ENCODE results near the gene ACOXL. TPM values are rescaled to one million over a fixed set of nuclear protein-coding genes. Genes with fewer than 3 reads are reported as not detected.

ACOXL gene
- total RNA-seq, 4 donors from 2014 or later: not detected

GRCh38 chr2:110819711-110820110 is 87.3 kb downstream of the ACOXL start:
- no peak overlapping the region for H3K4me3 ChIP-seq
- H3K27me3 ChIP-seq: no peaks in the 10 kb centered on the region
- H3K36me3 ChIP-seq: no peaks in the 10 kb centered on the region
- H3K4me1 ChIP-seq: no peaks in the 10 kb centered on the region
- H3K27ac ChIP-seq: no peak overlapping the region
- H3K9me3 ChIP-seq: peaks cover 0 to 6% (median 0%) of the 10 kb centered on the region in 4 donors
- TF ChIP-seq POLR2A (IDR thresholded peaks at IDR 0.05) (no peak), CTCF (IDR thresholded peaks at IDR 0.05) (no peak)
- no peak for DNase-seq

- peaks cover 0 to 6% (median 0%) of the 10 kb centered on the region in 4 donors for H3K9me3 ChIP-seq
- TF ChIP-seq POLR2A (IDR thresholded peaks at IDR 0.05) (no peak), CTCF (IDR thresholded peaks at IDR 0.05) (no peak)
- no peaks in the 10 kb centered on the region for H3K36me3 ChIP-seq
- no peak for DNase-seq
- no peaks in the 10 kb centered on the region for H3K27me3 ChIP-seq
- no peak overlapping the region for H3K4me3 ChIP-seq
- no peaks in the 10 kb centered on the region for H3K4me1 ChIP-seq
- no peak overlapping the region for H3K27ac ChIP-seq
Observed at GRCh38 chr2:110820128-110820527, 87.8 kb downstream of the ACOXL start.

- Histone ChIP-seq H3K4me1 (no peaks in the 10 kb centered on the region), H3K9me3 (peaks cover 0 to 6% (median 0%) of the 10 kb centered on the region in 4 donors), H3K27me3 (no peaks in the 10 kb centered on the region), H3K36me3 (no peaks in the 10 kb centered on the region), H3K4me3 (no peak overlapping the region), H3K27ac (no peak overlapping the region)
- DNase-seq: no peak
- TF ChIP-seq POLR2A (IDR thresholded peaks at IDR 0.05) (no peak), CTCF (IDR thresholded peaks at IDR 0.05) (no peak)
Observed at GRCh38 chr2:110823165-110823564, 90.8 kb downstream of the ACOXL start.

GRCh38 chr2:110827511-110827910 is 95.1 kb downstream of the ACOXL start:
- Histone ChIP-seq H3K36me3 (no peaks in the 10 kb centered on the region), H3K27me3 (no peaks in the 10 kb centered on the region), H3K9me3 (peaks cover 0 to 6% (median 0%) of the 10 kb centered on the region in 4 donors), H3K4me3 (no peak overlapping the region), H3K27ac (no peak overlapping the region), H3K4me1 (no peaks in the 10 kb centered on the region)
- no peak for TF ChIP-seq CTCF (IDR thresholded peaks at IDR 0.05)
- no peak for TF ChIP-seq POLR2A (IDR thresholded peaks at IDR 0.05)
- no peak for DNase-seq

- peaks cover 0 to 5% (median 0%) of the 10 kb centered on the region in 4 donors for H3K9me3 ChIP-seq
- DNase-seq: no peak
- no peaks in the 10 kb centered on the region for H3K27me3 ChIP-seq
- no peak overlapping the region for H3K4me3 ChIP-seq
- H3K27ac ChIP-seq: no peak overlapping the region
- TF ChIP-seq POLR2A (IDR thresholded peaks at IDR 0.05) (no peak), CTCF (IDR thresholded peaks at IDR 0.05) (no peak)
- no peaks in the 10 kb centered on the region for H3K36me3 ChIP-seq
- H3K4me1 ChIP-seq: no peaks in the 10 kb centered on the region
Observed at GRCh38 chr2:110828330-110828729, 96.0 kb downstream of the ACOXL start.
